NCI-H2107 (cell line): ENCODE results near the gene GRM1.

Experiments
- DNase-seq: peaks from one replicate; lab custom pipeline; 2025; lab: John Stamatoyannopoulos, UW

The GRM1 gene

DNA sequence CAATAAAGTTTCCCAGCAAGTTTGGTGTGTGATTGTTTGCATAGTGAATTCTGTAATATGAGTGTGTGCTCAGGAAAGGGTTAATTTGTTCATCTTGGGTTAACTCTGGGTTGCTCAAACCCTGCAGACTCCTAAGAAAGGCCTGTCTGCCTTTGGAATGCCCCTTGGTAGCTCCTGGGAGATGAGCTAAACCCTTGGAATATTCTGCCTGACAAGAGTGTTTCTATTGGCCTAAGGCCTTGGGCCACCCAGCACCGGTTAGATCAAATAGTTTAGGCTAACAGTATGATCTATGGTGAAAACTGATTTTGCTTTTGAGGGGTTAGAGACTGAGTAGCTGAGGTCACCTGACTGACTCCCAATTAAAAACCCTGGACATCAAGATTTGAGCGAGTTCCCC, 248.3 kb downstream of the GRM1 start:
- DNase-seq: no peak

DNA sequence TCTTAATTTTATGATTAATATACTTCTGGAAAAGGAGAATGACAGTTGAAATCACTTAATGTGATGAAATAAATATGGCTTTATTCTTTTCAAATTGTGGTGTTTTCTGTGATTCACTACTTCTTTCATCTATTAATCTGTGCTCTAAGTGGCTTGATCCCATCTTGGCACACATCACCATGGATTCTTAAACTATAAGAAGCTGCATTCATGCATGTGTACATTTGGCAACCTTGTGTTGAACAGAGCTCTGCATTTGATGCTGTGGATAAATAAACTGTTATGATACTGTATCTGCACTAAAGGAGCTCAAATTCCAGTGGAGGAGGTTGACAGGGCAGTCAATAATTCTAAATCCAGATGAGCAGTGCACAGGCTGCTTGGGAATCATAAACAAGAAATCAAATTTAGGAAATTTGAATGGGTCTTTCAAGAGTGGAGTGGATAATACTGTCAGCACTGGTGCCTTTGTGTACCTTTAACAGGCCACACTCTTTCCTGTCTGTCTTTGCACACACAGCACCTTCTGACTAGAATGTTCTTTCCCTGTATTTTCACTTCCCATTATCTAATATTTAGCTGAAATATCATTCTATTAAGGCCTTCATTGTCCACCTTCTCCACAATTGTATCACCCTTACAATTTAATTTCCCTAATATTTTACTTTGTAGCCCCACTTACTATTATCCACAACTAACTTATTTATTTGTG, 252.9 kb downstream of the GRM1 start:
- no peak for DNase-seq

DNA sequence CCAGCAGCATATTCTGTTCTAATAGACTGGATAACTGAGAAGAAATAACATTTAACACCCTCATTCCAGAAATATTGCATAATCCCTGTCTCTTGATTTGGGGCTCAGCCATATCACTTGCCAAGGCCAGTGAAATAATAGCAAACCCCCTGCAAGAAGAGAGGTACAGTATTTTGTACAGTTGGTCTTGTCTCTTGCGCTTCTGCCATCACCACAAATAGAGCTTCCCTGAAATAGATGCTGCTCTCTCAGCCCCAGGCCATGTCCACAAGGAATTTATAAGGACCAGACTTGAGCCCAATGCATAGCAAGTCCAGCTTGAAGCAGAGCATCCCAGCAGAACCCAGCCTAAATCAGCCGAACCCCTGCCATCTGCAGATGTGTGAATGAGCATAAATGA, 254.0 kb downstream of the GRM1 start:
- DNase-seq: no peak

DNA sequence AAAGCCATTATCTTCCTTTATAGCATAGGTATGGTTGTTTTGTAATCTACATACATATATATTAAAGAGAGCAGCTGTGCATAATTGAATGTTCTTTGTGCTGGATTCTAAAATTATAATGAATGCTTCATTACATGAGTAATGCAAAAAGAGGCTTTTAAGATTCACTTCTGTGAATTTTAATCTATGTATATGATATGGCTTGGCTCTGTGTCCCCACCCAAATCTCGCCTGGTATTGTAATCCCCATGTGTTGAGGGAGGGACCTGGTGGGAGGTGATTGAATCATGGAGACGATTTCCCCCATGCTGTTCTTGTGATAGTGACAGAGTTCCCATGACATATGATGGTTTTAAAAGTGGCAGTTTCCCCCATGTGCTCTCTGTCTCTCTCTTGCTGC, 255.4 kb downstream of the GRM1 start:
- DNase-seq: no peak

DNA sequence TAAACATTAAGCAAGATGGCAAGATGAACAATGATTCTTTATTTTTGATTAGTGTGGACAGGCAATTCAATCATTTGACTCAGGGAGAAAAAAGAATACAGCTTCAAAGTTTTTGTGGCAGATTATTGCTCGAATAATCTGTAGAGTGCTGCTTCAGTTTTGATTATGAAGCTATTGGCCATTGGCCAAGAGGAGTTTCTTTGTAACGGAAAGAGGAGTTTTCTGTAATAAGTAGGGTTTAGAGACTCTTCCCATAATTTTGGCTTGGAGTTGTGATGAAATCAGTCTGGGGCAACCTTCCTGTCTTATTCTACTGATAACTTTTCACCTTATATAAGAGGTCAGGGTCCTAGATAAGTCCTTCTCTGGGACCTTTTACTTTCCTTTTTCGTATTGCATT, 258.1 kb downstream of the GRM1 start:
- DNase-seq: no peak

DNA sequence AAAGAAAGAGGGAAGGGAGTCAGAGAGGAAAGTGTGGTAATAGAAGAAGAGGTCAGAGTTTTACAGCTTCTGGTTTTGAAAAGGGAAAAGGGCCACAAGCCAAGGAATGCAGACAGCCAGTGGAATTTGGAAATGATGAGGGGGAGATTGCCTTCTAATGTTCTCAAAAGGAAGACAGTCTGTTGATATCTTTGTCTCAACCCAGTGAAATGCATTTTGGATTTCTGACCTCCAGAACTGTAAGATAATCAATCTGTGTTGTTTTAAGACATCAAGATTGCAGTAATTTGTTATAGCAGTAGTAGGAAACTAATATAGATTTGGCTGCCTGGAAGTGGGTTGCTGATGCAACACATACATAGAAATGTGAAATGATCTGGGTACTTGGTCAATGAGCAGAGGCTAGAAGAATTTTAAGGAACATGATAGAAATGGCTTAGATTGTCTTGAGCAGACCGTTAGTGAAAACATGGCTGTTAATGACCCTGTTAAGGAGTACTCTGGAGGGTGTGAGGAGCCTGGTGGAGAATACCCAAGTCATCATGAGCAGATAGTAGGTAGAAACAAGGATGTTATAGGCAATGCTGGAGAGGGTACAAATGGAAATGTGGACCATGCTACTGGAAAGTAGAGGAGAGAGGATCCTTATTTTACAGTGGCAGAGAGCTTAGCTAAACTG, 259.0 kb downstream of the GRM1 start:
- no peak for DNase-seq

DNA sequence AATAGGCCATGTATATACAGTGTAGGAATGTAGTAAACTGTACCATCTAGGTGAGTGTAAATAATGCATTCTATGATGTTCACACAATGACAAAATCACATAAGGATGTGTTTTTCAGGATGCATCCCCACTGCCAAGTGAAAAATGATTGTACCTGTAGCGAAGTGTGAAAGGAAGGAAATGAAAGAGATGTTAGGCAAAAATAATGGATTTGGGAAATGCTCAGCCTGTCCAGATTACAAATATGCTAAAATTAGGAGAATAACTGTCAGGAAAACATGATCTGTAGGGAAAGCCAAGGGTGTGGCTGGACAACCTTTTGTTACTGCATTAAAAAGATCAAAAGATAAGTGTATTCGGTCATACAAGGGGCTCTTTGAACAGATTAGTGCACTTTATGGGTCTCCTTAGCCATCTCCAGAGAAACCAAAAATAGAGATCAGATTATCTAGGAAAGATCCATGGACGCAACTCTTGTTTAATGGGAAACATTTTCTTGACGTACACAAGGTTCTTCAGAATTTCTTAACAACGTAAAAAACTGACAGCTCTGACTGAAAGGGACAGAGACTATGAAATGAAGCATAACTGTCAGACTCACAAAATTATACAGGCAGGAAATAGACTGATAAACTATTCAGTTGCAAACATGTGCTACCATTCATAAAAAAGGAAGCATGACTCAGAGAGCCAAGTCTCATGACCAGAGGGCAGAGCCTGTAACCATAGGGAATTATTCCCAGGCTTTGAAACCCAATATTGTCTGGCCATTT, 261.1 kb downstream of the GRM1 start:
- no peak for DNase-seq

DNA sequence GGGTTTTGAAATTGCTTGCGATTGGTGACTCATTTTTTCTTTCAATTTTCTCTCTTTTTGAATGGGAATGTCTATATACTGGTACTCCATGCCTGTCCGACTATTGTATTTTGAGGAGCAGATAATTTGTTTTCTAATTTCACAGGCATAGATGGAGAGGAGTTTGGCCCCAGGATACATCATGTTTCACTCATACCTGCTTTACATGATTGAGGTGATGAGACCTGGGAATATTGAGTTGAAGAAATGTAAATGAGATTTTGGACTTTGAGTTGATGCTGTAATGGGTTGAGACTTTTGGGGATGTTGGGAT, 261.7 kb downstream of the GRM1 start:
- no peak for DNase-seq

DNA sequence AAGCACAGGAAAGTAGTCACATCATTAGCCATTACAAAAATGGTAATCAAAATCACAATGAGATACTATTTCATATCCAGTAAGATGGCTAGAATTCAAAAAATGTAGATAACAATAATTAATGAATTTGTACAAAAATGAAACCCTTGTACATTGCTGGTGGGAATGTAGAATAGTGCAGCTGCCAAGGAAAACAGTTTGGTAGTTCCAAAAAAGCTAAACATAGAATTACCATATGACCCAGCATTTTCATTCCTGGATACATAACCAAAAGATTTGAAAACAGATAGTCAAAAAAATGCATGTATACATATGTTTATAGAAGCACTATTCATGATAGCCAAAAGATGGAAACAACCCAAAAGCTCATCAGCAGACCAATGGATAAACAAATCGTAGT, 263.6 kb downstream of the GRM1 start:
- DNase-seq: no peak

DNA sequence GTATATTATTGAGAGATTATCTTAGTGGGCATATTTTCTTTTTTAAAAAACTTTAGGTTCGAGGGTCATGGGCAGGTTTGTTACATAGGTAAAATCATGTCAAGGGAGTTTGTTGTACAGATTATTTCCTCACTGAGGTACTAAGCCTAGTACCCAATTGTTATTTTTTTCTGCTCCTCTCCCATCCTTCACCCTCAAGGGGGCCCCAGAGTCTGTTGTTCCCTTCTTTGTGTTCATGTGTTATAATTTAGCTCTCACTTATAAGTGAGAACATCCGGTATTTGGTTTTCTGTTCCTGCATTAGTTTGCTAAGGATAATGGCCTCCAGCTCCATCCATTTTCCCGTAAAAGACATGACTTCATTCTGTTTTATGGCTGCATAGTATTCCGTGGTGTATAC, 266.8 kb downstream of the GRM1 start:
- DNase-seq: no peak

DNA sequence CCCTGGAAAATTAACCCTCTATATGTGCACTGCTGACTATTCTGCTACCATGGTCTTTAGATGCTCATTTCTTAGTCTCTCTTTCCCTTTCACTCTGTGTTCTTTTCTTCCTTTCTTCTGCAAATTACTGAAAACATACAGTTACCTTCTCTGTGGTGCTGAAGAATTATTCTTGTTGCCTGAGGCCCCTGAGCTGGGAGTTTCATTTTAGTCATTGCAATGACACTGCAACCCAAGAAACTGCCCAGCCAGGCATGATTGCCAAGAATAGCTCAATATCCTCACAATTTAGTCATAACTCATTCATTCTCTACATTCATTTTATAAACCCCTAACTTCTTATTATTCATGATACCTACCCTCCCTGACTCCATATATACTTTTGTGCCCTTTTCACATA, 269.0 kb downstream of the GRM1 start:
- no peak for DNase-seq

DNA sequence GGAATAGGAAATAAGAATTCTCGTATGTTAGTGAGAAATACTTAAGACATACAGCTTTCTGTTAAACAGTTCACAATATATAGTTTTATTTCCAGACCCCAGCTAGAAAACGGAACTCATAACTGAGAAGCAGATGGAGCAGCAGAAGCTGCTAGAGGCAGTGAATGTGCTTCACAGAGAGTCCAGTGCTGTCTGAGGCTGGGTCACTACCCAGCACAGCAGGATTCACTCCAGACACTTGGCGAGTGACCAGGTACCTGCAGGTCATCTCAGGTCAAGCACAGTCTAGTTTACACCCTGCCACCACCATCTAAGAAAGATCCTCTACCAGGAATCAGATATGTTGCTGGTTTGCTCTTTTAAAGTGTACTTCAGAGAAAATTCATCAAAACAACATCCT, 271.7 kb downstream of the GRM1 start:
- DNase-seq: no peak

DNA sequence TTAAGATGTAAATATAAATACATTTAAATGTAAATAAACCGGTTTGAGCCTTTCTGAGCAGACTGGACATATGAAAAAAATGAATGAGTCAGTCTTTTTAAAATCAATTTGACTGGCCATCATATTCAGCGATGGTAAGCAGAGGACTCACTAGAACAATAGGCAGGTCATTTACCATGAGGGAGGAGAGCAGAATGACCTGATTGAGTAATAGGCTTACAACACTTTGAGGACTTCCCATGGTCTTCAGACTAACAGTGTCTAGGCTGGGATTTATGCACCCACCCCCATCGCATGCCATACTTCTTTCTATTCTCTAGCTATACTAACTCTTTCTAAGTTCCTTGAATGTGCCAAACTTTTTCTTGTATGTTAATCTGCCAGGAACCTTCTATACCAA, 272.9 kb downstream of the GRM1 start:
- no peak for DNase-seq

DNA sequence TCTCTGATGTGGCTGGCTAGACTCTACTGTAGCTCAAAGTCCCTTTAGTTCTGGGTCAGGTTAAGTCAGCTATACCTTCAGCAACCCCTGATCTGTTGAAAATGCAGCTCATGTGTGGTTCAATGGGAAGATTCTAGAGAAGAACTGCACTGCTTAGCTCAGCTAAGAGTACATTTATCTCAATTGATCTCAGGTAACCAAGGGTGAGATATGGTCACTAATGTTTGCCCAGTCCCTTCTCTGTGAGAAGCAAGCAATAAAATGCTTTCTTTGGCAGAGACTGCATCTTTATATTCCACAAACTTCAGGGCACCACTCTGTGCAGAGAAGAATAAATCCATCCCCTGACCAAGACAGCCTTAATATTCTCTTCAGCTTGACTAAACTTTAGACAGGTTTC, 274.1 kb downstream of the GRM1 start:
- no peak for DNase-seq

DNA sequence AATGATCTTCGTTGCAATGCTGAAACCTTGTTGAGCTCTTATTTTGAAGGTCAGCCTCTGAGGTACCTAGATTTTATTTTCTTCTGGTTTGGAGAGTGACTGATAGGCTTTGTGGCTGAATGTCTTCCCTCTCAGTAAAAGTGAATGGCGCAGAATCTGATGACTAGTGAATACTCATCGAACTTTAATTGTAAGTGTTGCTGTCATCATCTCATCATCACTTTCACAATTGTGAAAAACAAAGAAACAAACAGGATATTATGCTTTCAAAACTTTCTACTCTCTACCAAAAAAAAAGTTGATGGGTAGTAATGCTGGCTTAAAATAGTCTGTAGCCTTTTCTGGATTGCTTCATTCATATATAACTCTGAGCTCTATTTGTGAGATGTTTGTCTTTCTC, 275.3 kb downstream of the GRM1 start:
- DNase-seq: no peak

DNA sequence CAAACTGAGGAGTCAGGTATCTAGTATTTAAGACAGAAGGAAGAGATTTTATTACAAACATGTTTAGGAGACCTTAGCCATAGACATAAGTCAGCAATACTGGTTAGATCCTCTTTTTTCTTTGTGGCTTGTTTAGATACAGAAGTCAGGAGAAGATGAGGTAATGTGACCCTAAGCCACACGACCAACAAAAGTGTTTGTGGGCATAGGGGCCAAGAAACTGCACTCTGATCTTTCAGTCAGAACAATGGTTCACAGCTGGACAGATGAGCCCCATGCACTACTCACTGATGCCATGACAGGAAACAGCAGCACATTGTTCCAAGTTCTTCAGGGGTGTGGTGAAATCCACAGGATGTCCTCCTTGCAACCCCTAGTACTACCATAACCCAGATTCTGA, 276.2 kb downstream of the GRM1 start:
- DNase-seq: no peak

DNA sequence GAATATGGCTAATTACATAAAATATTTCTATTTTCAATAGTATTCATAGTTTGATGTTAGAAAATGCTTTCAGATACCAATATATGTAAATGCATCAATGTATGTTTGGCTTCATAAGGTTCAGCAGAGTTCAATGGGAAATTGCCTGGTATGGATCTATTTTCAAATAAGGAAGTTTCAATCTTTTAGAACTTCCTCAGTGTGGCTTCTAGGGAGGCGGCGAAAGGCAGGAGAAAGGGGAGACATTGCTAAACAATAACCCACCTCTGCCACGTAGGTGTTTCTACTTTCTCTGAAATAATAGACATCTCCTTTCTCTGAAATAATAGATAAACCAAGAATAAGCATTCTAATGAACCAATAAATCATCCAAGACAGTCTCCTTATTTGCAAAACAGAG, 277.1 kb downstream of the GRM1 start:
- DNase-seq: no peak

DNA sequence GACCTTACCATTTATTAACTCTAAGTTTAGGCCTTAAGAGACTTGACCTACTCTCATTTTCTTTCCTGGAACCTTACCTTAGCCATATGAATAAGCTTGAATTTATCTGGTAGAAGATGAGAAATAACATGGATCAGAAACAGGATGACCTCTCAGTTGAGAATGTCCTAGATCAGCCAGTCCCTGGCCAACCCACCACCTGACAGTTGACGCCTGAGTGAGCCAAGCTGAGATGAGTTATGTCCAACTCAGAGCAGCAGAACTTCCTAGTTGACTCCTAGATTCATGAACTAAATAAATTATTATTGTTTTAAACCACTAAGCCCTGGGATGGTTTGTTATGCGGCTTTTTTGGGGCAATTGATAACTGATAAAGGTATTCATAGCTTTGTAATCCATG, 281.8 kb downstream of the GRM1 start:
- no peak for DNase-seq

DNA sequence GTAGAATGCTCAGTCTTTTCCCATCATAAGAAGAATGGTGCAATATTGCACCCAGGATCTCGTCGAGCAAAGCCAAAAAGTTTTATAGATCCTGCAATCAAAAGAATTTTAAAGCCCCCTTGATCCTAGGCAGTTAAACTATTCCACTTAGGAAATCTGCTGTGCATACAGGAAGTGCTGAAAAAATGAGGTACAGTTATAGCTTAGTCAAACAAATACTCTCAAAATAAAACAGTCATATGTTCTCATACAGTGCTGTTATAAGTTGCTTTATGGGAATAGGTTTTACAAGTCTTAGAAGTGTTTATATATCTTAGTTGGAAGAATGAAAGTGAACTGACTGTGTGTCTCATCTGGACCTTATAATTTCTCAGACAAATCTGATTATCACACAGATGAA, 282.2 kb downstream of the GRM1 start:
- DNase-seq: no peak

DNA sequence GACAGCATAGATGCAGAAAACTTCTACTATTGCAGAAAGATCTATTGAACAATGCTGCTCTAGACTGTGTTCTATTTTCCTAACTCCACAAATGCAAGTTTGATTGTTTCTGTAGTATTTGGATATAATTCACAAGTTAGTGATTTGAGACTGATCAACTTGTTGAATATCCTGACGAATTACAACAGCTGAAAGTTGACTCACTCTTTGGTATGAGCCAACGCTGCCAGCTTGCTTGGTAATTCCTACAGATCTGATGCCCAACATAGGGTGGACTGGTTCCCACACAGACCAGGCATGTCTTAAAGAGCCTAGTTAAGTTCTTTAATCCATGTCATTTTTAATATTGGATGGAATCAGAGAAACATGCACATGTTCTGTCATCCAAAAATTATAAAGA, 283.7 kb downstream of the GRM1 start:
- DNase-seq: no peak

DNA sequence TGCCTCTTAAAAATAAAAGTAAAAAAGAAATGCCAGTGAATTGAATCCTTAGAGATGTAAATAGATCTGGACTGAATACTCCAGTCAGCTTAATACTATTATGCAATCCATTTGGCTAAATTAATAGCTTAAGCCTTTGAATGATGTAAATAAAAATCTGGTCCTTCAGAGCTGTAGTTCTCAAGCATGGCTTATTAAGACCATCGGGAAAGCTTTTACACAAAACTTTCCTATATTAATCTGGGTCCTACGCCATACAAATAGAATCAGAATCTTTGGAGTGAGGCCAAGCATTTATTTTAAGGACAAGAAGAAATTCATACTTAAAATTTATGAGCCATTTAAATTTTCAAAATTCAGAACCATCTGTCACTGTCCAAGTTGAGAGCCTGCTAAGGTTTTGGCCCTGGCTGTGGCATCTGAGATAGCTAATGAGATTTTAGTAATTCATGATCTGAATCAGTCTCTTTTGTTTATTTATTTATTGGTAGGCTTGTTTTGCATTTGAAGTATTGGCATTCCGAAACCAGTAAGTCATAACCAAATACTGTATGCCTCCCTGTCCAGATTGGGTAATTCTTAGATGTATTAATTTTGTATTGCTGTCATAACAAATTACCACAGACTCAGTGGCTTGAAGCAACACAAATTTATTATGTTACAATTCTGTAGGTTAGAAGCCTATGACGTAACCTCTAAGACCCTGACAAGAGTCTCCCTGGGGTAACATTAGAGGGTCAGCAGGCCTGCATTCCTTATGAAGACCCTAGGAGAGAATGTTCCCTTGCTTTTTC, 286.7 kb downstream of the GRM1 start:
- DNase-seq: no peak

DNA sequence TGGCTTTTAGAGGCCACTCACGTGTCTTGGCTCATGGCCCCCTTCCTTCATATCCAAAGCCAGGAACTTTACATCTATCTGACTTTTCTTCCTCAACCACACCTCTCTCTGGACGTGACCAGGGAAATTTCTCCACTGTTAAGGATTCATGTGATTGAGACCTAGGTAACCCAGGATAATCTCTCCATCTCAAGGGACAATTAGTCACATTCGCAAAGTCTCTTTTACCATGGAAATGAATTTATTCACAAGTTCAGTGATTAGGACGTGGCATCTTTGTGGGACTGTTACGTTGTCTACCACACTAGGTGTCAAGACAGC, 287.3 kb downstream of the GRM1 start:
- no peak for DNase-seq

DNA sequence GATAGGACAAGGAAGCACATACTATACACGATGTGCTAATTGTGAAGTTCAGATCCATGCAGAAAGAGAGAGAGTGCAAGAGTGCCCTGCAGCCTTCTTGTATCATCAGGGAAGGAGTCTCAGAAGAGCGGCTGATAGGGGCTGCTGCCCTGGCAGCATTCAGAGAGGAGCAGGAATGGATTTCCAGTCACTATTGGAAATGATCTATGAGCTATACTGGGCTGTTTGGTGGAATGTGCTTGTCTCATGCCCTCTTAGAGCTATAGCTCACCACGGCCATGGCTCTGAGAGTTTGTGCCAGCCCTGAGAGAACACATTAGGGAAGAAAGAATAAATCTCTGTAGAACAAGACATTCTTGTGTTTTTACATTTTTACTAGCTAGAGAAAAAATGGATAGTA, 302.2 kb downstream of the GRM1 start:
- DNase-seq: no peak
